ENCODE measurements around the gene FBXW9. TPM values are rescaled to one million over a fixed set of nuclear protein-coding genes. Genes with fewer than 3 reads are reported as not detected.

FBXW9 gene
- total and polyA plus RNA-seq, 2 of the 4 experiments (the other 2 are of a cell fraction): 9.5 to 14.2 TPM

GRCh38 chr19:12705654-12706331 lies 9.4 kb upstream of the FBXW9 start:
- BruUV-seq (replicated peaks): TSS peak; percentile 35
- CTCF ChIA-PET: no interaction called here
- H2BK20ac ChIP-seq (ENCODE audit: low read depth, low read length): no peak overlapping the region

More at GRCh38 chr19:12705654-12706331, 9.4 kb upstream of the FBXW9 start:
- DNase-seq: no peak
- in situ Hi-C loops (cut with MboI; ENCODE audit: low sequenced_read_pairs): no loop called here
- no peak overlapping the region for H2AK9ac ChIP-seq (replicated peaks; ENCODE audit: low read depth, low read length, poor library complexity)
- H4K5ac ChIP-seq (ENCODE audit: low read depth, low read length): no peak overlapping the region
- H3K36me3 ChIP-seq (ENCODE audit: control insufficient read depth, insufficient read depth, low read length): peaks cover 78% of the 10 kb centered on the region
- no peak overlapping the region for H2BK5ac ChIP-seq (ENCODE audit: low read depth, low read length, poor library complexity, severe bottlenecking)
- dilution Hi-C loops (cut with HindIII; ENCODE audit: low sequenced_read_pairs, unreplicated experiment): no loop called here
- H2BK120ac ChIP-seq (ENCODE audit: low read depth, low read length): no peak overlapping the region
- H2BK15ac ChIP-seq (ENCODE audit: low read depth, low read length): no peak overlapping the region
- peaks cover 14% of the 10 kb centered on the region for H4K20me1 ChIP-seq (ENCODE audit: insufficient read depth, low read length)
- no peak overlapping the region for H3K4me3 ChIP-seq (ENCODE audit: insufficient read depth, low read depth, low read length)
- H3K4ac ChIP-seq (ENCODE audit: low read depth, low read length): no peak overlapping the region
- no peaks in the 10 kb centered on the region for H3K9me1 ChIP-seq (ENCODE audit: insufficient read depth, low read length)
- H3K27me3 ChIP-seq (ENCODE audit: control insufficient read depth, insufficient read depth, low read length): no peaks in the 10 kb centered on the region
- H2AFZ ChIP-seq (replicated peaks; ENCODE audit: low read length, poor library complexity): no peak overlapping the region
- ATAC-seq (ENCODE audit: low read depth): no peak
- H4K8ac ChIP-seq (ENCODE audit: low read depth in 2 of 2, low read length in 2 of 2): no peak overlapping the region
- H3K14ac ChIP-seq (replicated peaks; ENCODE audit: low read depth, low read length): no peak overlapping the region
- H3K27ac ChIP-seq (ENCODE audit: insufficient read depth, low read length): no peak overlapping the region
- 95% methylated on average over 18 of the region's 29 CpGs; no CpG with 5 or more reads in 1 of the 2 experiments for WGBS, 2 experiments (ENCODE audit: extremely low coverage in 2 of 2, insufficient read length in 1 of 2)
- no peaks in the 10 kb centered on the region for H3K9me3 ChIP-seq (ENCODE audit: control insufficient read depth, insufficient read depth, low read length)
- H3K4me2 ChIP-seq (ENCODE audit: low read depth, low read length): no peak overlapping the region
- H3K56ac ChIP-seq (ENCODE audit: extremely low read depth, insufficient read depth, low read length): no peak overlapping the region
- POLR2A ChIA-PET (ENCODE audit: unreplicated experiment): no interaction called here
- H3K9ac ChIP-seq (ENCODE audit: low read depth, low read length): no peak overlapping the region
- H3K23ac ChIP-seq (ENCODE audit: low read depth, low read length): no peak overlapping the region
- H2AK5ac ChIP-seq (ENCODE audit: low read depth, low read length): no peak overlapping the region
- H3K79me1 ChIP-seq (ENCODE audit: low read depth in 1 of 2, low read length in 2 of 2): peaks cover 12 to 28% of the 10 kb centered on the region in 2 experiments
- no peaks in the 10 kb centered on the region for H3K4me1 ChIP-seq (ENCODE audit: control insufficient read depth, insufficient read depth, low read length)
- intact Hi-C loops (cut with micrococcal nuclease): no loop called here
- no peak for TF ChIP-seq SMC3 (IDR thresholded peaks at IDR 0.05; ENCODE audit: low read depth, low read length)
- no peak for TF ChIP-seq RCOR1 (IDR thresholded peaks at IDR 0.05; ENCODE audit: insufficient replicate concordance, low read length)
- TF ChIP-seq MXI1 (IDR thresholded peaks at IDR 0.05; ENCODE audit: borderline replicate concordance, low read depth, low read length): no peak
- no peak for TF ChIP-seq RAD21 (IDR thresholded peaks at IDR 0.05; ENCODE audit: low read length)
- no peak for TF ChIP-seq POLR2A (IDR thresholded peaks at IDR 0.05; ENCODE audit: low read depth, low read length)
- TF ChIP-seq RFX5 (IDR thresholded peaks at IDR 0.05; ENCODE audit: low read depth, low read length): no peak
- no peak for TF ChIP-seq USF2 (IDR thresholded peaks at IDR 0.05; ENCODE audit: low read depth, low read length)
- no peak for TF ChIP-seq ELK1 (IDR thresholded peaks at IDR 0.05; ENCODE audit: borderline replicate concordance, low read depth, low read length)
- TF ChIP-seq FOS (IDR thresholded peaks at IDR 0.05; ENCODE audit: low read depth, low read length): no peak
- no peak for TF ChIP-seq MAZ (IDR thresholded peaks at IDR 0.05; ENCODE audit: borderline replicate concordance, low read depth, low read length)
- TF ChIP-seq CEBPB (IDR thresholded peaks at IDR 0.05; ENCODE audit: low read depth, low read length): no peak
- no peak for TF ChIP-seq NFE2L2 (IDR thresholded peaks at IDR 0.05; ENCODE audit: low read depth, low read length)
- no peak for TF ChIP-seq MAFK (IDR thresholded peaks at IDR 0.05; ENCODE audit: low read depth, low read length)
- no peak for TF ChIP-seq BHLHE40 (IDR thresholded peaks at IDR 0.05; ENCODE audit: low read depth, low read length)
- no peak for TF ChIP-seq CHD1 (IDR thresholded peaks at IDR 0.05; ENCODE audit: low read depth, low read length)
- no peak overlapping the region for H4K91ac ChIP-seq (ENCODE audit: insufficient read depth, low read depth, low read length)
- H3K18ac ChIP-seq (ENCODE audit: low read depth, low read length): no peak overlapping the region

All from IMR-90 (cell line).